Measurements from ENCODE around the gene FLYWCH1. TPM values are rescaled to one million over a fixed set of nuclear protein-coding genes. Genes with fewer than 3 reads are reported as not detected.

Gene FLYWCH1
- polyA plus RNA-seq, 3 donors, result 5.0 to 42.7 (median 7.1) TPM

GRCh38 chr16:2963723-2964474, 52.2 kb downstream of the FLYWCH1 start, which contains the start of gene KREMEN2:
TSS of gene KREMEN2 (plus strand) at chr16:2964275. CDS start at chr16:2964521, 246 bp downstream.
- H3K4me1 Mint-ChIP-seq, result peaks cover 34% of the 10 kb centered on the region
- H3K27me3 ChIP-seq (ENCODE audit: control insufficient read depth in 2 of 2, insufficient read depth in 2 of 2, low read length in 2 of 2), result peaks cover 27 to 73% of the 10 kb centered on the region in 2 donors
- H3K79me2 ChIP-seq (ENCODE audit: insufficient read depth, low read length), result no peaks in the 10 kb centered on the region
- no peak within 1 kb of the TSS for H2AFZ ChIP-seq (ENCODE audit: insufficient read depth, low read depth, low read length, poor library complexity, severe bottlenecking)
- TF ChIP-seq, protein P1, sequence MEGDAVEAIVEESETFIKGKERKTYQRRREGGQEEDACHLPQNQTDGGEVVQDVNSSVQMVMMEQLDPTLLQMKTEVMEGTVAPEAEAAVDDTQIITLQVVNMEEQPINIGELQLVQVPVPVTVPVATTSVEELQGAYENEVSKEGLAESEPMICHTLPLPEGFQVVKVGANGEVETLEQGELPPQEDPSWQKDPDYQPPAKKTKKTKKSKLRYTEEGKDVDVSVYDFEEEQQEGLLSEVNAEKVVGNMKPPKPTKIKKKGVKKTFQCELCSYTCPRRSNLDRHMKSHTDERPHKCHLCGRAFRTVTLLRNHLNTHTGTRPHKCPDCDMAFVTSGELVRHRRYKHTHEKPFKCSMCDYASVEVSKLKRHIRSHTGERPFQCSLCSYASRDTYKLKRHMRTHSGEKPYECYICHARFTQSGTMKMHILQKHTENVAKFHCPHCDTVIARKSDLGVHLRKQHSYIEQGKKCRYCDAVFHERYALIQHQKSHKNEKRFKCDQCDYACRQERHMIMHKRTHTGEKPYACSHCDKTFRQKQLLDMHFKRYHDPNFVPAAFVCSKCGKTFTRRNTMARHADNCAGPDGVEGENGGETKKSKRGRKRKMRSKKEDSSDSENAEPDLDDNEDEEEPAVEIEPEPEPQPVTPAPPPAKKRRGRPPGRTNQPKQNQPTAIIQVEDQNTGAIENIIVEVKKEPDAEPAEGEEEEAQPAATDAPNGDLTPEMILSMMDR (IDR thresholded peaks at IDR 0.05), result no peak
- peak within 1 kb of the TSS; percentile 78 for H3K4me2 ChIP-seq (replicated peaks; ENCODE audit: extremely low read depth, low read length, poor library complexity, severe bottlenecking)
- intact Hi-C loops (cut with micrococcal nuclease), result no loop called here
- peak in 1 of 3 donors; percentile 35 for DNase-seq
- no peak within 1 kb of the TSS for H3K9ac ChIP-seq (ENCODE audit: insufficient read depth, low read length, poor library complexity, severe bottlenecking)
- peak within 1 kb of the TSS in 1 of 3 experiments; percentile 69 for H3K4me3 ChIP-seq (replicated peaks in 1 of 3; ENCODE audit: low read depth in 2 of 3, low read length in 3 of 3)
- no peaks in the 10 kb centered on the region for H3K36me3 ChIP-seq (replicated peaks in 1 of 2; ENCODE audit: control insufficient read depth in 1 of 2, insufficient read depth in 2 of 2, low read length in 2 of 2)
- H3K9me3 ChIP-seq (replicated peaks in 1 of 2; ENCODE audit: control insufficient read depth in 1 of 2, insufficient read depth in 1 of 2, low read length in 2 of 2), result peaks cover 0 to 8% of the 10 kb centered on the region in 2 donors
- peaks cover 4 to 5% of the 10 kb centered on the region in 2 donors for H3K36me3 Mint-ChIP-seq
- peak within 1 kb of the TSS in 1 of 7 donors; percentile 13 for H3K27ac Mint-ChIP-seq
- H3K27ac ChIP-seq (ENCODE audit: low read depth in 1 of 2, low read length in 2 of 2), result no peak within 1 kb of the TSS
- H3K4me1 ChIP-seq (ENCODE audit: control insufficient read depth in 1 of 2, insufficient read depth in 2 of 2, low read length in 2 of 2), result peaks cover 48 to 58% of the 10 kb centered on the region in 2 donors
- H3K4me3 Mint-ChIP-seq, result peak within 1 kb of the TSS; percentile 57 to 82
- H3K27me3 Mint-ChIP-seq (ENCODE audit: low read depth in 3 of 3), result peaks cover 53 to 90% (median 71%) of the 10 kb centered on the region in 3 donors
- WGBS (ENCODE audit: insufficient coverage), result 1% methylated on average over 46 of the region's 60 CpGs
- peaks cover 0 to 22% (median 7%) of the 10 kb centered on the region in 7 donors for H3K9me3 Mint-ChIP-seq
- H4K20me1 ChIP-seq (ENCODE audit: insufficient read depth, low read length), result peaks cover 26% of the 10 kb centered on the region

DNA sequence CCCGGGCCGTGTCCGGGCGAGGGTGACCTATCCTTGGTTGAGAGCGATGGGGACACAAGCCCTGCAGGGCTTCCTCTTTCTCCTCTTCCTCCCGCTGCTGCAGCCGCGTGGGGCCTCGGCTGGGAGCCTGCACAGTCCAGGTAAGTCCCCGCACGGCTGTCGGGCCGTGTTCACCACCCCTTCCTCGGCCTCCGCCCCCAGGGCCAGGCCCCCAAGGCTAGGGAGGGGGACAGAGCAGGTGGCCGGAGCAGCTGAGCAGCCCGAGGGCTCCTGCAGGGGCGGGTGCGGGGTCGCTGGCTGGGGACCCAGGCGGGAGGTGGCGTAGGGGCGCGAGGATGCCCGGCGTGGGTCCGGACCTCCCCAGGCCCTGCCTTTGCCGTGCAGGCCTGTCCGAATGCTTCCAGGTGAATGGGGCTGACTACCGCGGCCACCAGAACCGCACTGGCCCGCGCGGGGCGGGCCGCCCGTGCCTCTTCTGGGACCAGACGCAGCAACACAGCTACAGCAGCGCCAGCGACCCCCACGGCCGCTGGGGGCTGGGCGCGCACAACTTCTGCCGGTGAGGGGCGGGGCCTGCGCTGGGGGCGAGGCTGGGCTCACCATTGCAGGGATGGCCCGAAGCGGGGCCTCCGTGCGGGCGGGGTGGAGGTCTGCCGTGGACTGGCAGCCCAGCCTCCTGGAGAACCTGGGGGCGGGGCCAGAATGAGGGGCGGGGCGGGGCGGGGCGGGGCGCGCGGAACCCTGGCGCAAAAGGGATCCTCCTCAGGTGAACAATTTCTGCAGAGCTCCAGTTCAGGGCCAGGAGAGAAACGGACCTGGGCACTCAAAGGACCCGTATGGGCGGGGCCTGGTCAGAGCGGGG, 53.0 kb downstream of the FLYWCH1 start:
- Histone ChIP-seq H3K36me3 (replicated peaks in 1 of 2; ENCODE audit: control insufficient read depth in 1 of 2, insufficient read depth in 2 of 2, low read length in 2 of 2) (no peaks in the 10 kb centered on the region), H3K9me3 (replicated peaks in 1 of 2; ENCODE audit: control insufficient read depth in 1 of 2, insufficient read depth in 1 of 2, low read length in 2 of 2) (peaks cover 0 to 8% of the 10 kb centered on the region in 2 donors), H3K9ac (ENCODE audit: insufficient read depth, low read length, poor library complexity, severe bottlenecking) (no peak overlapping the region), H3K4me3 (replicated peaks in 1 of 3; ENCODE audit: low read depth in 2 of 3, low read length in 3 of 3) (peak overlapping the region in 1 of 3 experiments; percentile 69), H3K27me3 (ENCODE audit: control insufficient read depth in 2 of 2, insufficient read depth in 2 of 2, low read length in 2 of 2) (peaks cover 27 to 73% of the 10 kb centered on the region in 2 donors), H3K4me2 (replicated peaks; ENCODE audit: extremely low read depth, low read length, poor library complexity, severe bottlenecking) (peak overlapping the region; percentile 78), H3K4me1 (ENCODE audit: control insufficient read depth in 1 of 2, insufficient read depth in 2 of 2, low read length in 2 of 2) (peaks cover 49 to 64% of the 10 kb centered on the region in 2 donors), H3K79me2 (ENCODE audit: insufficient read depth, low read length) (peaks cover 4% of the 10 kb centered on the region), H2AFZ (ENCODE audit: insufficient read depth, low read depth, low read length, poor library complexity, severe bottlenecking) (no peak overlapping the region), H4K20me1 (ENCODE audit: insufficient read depth, low read length) (peaks cover 26% of the 10 kb centered on the region), H3K27ac (ENCODE audit: low read depth in 1 of 2, low read length in 2 of 2) (no peak overlapping the region)
- peaks cover 4 to 5% of the 10 kb centered on the region in 2 donors for H3K36me3 Mint-ChIP-seq
- peaks cover 52 to 85% (median 67%) of the 10 kb centered on the region in 3 donors for H3K27me3 Mint-ChIP-seq (ENCODE audit: low read depth in 3 of 3)
- WGBS (ENCODE audit: insufficient coverage), result under 1% methylated on average over 62 of the region's 68 CpGs
- peaks cover 34% of the 10 kb centered on the region for H3K4me1 Mint-ChIP-seq
- H3K4me3 Mint-ChIP-seq, result peak overlapping the region; percentile 57 to 82
- DNase-seq, result peak; percentile 31 to 60 (median 48)
- intact Hi-C loops (cut with micrococcal nuclease), result loop anchor here in 1 of 2 donors (5.0 kb wide), 1 partner anchor 58 kb away; the partner anchor contains the start of genes HCFC1R1, THOC6 and TNFRSF12A
- no peak overlapping the region for H3K27ac Mint-ChIP-seq
- peaks cover 0 to 22% (median 7%) of the 10 kb centered on the region in 7 donors for H3K9me3 Mint-ChIP-seq
- TF ChIP-seq, protein P1 (IDR thresholded peaks at IDR 0.05), result no peak

All from CD14-positive monocyte (primary cell).